Measurements from ENCODE around the gene ZIC4. TPM values are rescaled to one million over a fixed set of nuclear protein-coding genes. Genes with fewer than 3 reads are reported as not detected.

ZIC4 gene
- total RNA-seq, 2 experiments from 2014 or later, result not detected

GRCh38 chr3:147379651-147380050 is 26.7 kb downstream of the ZIC4 start:
- ChIA-PET POLR2A (no interaction called here), CTCF (no interaction called here)

- ChIA-PET CTCF (no interaction called here), POLR2A (no interaction called here)
These were observed 28.7 kb downstream of the ZIC4 start for GRCh38 chr3:147377412-147378367.

DNA sequence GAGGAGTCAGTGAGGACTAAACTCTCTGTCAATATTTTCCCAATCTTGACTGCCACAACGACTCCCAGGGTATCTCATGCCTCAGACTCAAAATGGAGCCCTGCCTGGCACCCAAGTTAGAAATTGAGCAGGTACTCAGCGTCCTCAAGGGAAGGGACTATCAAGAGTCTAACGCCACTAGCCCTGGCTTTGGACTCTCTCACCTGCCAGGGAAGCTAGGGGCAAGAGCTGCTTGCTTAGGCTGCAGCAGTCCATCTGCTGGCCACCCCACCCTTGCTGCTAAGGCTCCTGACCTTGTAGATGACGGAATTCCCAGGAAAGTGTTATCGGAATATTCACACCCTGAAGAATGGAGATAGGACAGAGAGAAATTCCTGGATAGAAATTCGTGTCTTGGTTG is 33.0 kb downstream of the ZIC4 start:
- CTCF ChIA-PET, result no interaction called here

GRCh38 chr3:147372525-147373027 is 33.8 kb downstream of the ZIC4 start:
- CTCF ChIA-PET, result no interaction called here
- POLR2A ChIA-PET, result no interaction called here

More for the DNA sequence above, 33.0 kb downstream of the ZIC4 start:
- POLR2A ChIA-PET, result no interaction called here

GRCh38 chr3:147371771-147372340 is 34.5 kb downstream of the ZIC4 start:
- CTCF ChIA-PET, result no interaction called here
- POLR2A ChIA-PET, result no interaction called here

- POLR2A ChIA-PET, result no interaction called here
- CTCF ChIA-PET, result interaction anchor here (0.6 kb wide), 1 partner anchor 180 kb away, joined by 3 read pairs; no protein-coding TSS in a partner anchor
These were observed 35.2 kb downstream of the ZIC4 start for GRCh38 chr3:147371140-147371539.

GRCh38 chr3:147370349-147370748 is 36.0 kb downstream of the ZIC4 start:
- CTCF ChIA-PET, result interaction anchor here (0.6 kb wide), 2 partner anchors 11 to 179 kb away, joined by 3 to 5 read pairs; no protein-coding TSS in a partner anchor
- POLR2A ChIA-PET, result no interaction called here

DNA sequence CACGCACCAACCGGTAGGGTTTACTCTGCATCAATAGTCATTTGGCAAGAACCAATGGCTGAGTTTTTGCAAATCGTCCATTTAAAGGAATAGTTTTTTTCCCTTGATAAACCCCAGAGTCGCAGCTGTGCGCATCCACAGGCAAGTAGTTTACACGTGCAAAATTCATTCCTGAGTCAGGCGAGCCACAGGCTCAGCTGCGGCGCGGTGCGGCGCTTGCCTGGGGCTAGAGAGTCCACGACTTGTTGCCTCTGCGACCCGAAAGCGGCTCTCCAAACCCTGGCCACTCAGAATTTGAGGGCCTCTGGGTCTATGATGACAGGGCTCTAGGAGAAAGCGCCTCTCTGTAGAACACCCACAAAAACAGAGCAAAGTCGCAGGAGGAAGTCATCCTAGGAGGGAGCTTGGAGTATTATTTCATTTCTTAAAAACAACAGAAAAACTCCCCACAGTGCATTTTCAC is 36.7 kb downstream of the ZIC4 start:
- ChIA-PET POLR2A (no interaction called here), CTCF (no interaction called here)

DNA sequence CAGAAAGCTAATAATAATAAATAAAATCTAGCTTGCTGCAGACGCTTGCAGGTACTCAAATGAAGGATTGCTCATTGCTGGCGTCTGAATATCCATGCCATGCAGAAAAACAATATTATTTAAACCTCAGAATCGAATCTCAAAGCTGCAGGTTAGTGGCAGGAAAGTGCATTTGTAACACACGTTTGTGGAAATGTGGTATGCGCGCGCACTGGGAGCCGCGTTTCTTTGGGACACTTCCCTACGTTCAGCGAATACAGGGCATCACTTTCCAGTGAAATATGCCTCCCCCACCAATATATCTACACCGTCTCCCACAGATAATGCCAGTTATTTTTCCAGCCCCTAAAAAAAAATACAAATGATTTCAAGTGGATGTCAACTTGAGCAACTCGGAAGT is 37.1 kb downstream of the ZIC4 start:
- POLR2A ChIA-PET, result no interaction called here
- CTCF ChIA-PET, result no interaction called here

GRCh38 chr3:147368561-147369221 is 37.7 kb downstream of the ZIC4 start:
- CTCF ChIA-PET, result no interaction called here
- POLR2A ChIA-PET, result no interaction called here

GRCh38 chr3:147368151-147368550 is 38.2 kb downstream of the ZIC4 start:
- POLR2A ChIA-PET, result no interaction called here
- CTCF ChIA-PET, result no interaction called here

DNA sequence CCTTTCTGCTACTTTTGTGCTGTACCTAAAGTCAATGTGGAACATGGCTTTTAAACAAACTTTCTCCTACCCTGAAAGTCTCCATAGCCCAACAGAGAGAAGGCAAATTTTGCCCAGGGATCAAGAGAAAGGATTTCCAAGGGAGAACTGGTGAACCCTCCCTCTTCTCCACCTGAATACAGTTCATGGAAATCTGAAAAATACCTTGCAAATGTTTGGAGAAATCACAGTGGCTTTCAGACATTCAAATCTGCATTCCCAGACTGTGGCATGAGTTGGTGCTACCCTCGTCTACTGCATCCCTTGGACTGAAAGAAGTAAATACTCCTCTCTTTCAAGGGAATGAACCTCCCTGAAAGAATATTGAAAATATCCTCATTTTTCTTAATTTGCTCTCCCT is 38.7 kb downstream of the ZIC4 start:
- CTCF ChIA-PET, result no interaction called here

GRCh38 chr3:147365196-147366115 is 40.9 kb downstream of the ZIC4 start:
- ChIA-PET POLR2A (no interaction called here), CTCF (no interaction called here)

More for the DNA sequence above, 38.7 kb downstream of the ZIC4 start:
- POLR2A ChIA-PET, result no interaction called here

DNA sequence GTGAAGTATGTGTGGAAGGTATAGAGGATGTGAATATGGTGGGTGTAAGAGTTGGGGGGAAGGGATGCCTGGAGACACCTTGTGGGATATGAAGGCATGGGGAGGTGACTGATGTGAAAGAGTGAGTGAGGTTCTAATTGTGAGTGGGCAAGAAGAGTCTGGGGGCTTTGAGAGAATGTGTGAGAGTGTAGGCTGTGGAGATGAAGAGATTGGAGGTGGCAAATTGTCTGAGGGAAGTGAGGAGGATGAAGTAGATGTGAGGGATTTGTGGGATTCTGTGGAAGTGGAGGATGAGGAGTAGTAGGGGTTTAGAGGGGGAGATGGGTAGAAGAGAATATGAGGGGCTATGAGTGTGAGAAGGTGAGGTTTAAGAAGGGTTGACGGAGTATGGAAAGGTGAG is 41.6 kb downstream of the ZIC4 start:
- CTCF ChIA-PET, result no interaction called here
- POLR2A ChIA-PET, result no interaction called here

DNA sequence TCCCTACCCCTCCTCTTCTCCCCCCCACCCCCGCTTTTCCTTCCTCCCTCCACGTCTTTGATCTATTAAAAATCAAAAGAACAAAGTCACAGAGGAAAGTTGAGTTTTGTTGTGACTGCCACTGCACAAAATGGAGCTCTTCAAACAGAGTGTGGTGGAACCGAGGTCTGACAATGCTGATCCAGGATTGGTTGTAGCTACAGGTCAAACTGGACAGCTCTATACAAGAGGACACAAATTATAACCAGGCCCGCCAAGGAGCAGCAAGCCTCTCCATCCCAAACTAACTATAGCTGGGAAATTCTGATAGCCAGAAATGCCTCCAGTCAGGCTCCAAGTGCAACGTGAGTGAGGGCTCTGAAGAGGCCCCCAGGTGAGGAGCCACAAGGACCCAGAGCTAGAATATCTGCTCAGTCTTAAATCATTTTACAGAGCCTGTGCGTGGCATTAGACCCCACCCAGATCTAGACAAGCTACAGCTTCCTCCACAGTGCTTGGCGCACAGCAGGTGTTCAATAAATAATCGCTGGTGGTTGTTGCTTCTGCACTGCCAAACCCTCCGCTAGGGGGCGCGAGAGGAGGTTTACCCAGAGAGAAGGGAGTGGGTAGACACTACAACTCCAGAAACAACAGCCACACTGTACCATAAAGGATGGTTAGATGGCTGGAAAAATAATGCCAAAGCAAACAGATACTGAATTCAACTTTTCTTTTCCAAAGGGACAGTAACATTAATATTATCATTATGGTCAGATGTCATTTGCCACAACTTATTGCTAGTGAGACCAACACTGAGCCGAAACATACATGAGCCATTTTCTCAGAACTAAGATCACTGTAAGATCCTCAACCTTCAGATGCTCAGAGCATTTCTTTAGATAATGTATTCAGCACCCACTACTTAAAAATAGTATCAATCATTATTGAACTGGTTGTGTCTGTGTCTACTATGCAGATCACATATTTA is 44.6 kb downstream of the ZIC4 start:
- POLR2A ChIA-PET, result no interaction called here

GRCh38 chr3:147360646-147361453 is 45.5 kb downstream of the ZIC4 start:
- POLR2A ChIA-PET, result no interaction called here
- CTCF ChIA-PET, result no interaction called here

More for the DNA sequence above, 44.6 kb downstream of the ZIC4 start:
- CTCF ChIA-PET, result no interaction called here

- ChIA-PET CTCF (no interaction called here), POLR2A (no interaction called here)
These were observed 46.3 kb downstream of the ZIC4 start for GRCh38 chr3:147360051-147360439.

All from activated CD8-positive, alpha-beta memory T cell treated with anti-CD3 and anti-CD28 coated beads for 36 hours (primary cell).